Measurements from ENCODE around the gene EZR.

- TF ChIP-seq CTCF (IDR thresholded peaks at IDR 0.05) (no peak), POLR2AphosphoS5 (IDR thresholded peaks at IDR 0.05) (no peak), POLR2A (IDR thresholded peaks at IDR 0.05) (no peak), EP300 (IDR thresholded peaks at IDR 0.05) (no peak)
Observed at GRCh38 chr6:158795516-158795915, 23.7 kb downstream of the EZR start.
